HG03175 (cell line): ENCODE data around the gene EYA3.

Experiments used
- ATAC-seq: cut with Tn5 transposase; IDR thresholded peaks from one replicate; pipeline ENCODE4 v1.9.1; 2021; ENCODE audit warnings: mild to moderate bottlenecking, moderate library complexity; ENCODE audit not compliant: unreplicated experiment

EYA3 gene, protein sequence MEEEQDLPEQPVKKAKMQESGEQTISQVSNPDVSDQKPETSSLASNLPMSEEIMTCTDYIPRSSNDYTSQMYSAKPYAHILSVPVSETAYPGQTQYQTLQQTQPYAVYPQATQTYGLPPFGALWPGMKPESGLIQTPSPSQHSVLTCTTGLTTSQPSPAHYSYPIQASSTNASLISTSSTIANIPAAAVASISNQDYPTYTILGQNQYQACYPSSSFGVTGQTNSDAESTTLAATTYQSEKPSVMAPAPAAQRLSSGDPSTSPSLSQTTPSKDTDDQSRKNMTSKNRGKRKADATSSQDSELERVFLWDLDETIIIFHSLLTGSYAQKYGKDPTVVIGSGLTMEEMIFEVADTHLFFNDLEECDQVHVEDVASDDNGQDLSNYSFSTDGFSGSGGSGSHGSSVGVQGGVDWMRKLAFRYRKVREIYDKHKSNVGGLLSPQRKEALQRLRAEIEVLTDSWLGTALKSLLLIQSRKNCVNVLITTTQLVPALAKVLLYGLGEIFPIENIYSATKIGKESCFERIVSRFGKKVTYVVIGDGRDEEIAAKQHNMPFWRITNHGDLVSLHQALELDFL

DNA sequence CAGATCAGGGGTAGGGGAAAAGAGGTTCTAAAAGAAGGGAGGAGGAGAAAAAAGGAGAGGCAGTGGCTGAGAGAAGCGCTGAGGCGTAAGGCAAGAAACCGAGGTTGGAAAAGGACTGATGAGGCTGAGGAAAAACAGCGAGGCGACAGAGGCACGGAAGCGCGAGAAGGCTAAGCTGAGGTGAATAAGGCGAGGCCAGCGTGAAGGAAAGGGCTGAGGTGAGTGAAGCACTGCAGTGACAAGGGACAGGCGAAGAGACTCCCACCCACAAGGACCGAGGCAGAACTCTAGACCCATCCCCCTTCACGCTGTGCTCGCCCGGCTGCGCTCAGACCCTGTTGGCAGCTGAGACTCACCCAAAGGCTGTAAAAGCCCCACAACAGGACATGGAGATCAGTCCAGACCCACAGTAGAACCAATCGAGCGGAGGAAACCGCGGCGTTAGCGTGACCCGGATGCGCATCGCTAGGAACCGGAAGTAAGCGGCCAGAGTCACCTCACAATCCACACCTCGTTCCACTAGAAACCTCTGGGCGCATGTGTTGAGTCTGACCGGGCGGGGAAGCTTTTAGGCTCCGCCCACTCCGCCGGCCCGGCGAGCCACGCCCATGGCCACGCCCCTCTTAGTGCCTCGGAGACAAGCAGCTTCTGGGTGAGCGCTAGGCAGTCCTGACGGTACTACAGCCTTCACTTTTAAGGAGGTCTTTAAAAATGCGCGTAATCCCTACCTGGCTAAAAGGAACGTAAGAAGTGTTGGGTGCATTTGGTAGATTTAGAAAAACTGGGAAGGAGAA lies at the start of gene EYA3:
EYA3 (minus strand) TSS at position 443 of the 794 bp plus-strand sequence. CDS start 30,584 bp downstream, outside the sequence.
- ATAC-seq: peak; percentile 96

DNA sequence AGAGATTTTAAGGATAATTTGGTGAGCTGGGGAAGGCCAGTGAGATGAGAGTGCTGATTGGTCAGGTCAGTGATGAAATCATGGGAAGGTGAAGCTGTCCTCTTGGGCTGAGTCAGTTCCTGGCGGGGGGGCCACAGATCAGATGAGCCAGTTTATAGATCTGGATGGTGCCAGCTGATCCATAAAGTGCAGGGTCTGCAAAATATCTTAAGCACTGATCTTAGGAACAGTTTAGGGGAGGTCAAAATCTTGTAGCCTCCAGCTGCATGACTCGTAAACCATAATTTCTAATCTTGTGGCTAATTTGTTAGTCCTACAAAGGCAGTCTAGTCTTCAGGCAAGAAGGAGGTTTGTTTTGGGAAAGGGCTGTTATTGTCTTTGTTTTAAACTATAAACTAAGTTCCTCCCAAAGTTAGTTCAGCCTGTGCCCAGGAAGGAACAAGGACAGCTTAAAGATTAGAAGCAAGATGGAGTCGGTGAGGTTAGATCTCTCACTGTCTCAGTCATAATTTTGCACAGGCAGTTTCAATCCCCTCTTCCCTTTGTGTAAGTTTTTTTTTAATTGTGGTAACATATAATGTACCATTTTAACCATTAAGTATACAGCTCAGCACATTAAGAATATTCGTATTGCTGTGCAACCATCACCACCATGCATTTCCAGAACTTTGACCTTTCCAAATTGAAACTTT lies 48.7 kb upstream of the EYA3 start:
- ATAC-seq: no peak

DNA sequence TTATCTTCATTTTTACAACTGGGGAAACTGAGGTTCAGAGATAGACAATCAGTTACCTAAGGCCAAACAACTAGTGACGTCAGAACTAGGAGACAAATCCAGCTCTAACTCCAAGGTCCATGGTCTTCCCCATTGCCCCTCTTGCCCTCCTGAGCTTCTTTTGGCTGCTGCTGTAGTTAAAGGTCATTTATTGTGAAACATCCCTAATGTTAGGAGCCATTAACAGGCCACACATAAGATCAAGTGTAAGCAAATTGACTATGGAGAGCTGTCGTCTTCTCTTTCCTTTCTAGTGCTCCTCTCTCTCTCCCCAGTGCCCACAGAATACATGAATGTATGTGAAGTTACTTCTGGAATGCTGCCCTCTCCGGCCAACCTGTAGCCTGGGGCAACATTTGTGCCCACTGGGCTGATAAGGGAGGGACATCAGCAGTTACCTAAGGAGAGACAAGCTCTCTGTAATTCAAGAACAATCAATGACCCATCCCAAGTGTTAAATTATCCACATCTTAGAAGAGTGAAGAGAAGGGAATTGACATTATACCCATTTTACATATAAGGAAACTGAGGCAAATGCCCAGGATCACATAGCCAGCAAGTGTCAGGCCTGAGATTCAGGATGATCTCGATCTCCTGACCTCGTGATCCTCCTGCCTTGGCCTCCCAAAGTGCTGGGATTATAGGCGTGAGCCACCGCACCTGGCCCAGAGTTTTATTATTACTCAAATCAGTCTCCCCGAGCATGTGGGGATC lies 47.9 kb upstream of the EYA3 start:
- no peak for ATAC-seq

DNA sequence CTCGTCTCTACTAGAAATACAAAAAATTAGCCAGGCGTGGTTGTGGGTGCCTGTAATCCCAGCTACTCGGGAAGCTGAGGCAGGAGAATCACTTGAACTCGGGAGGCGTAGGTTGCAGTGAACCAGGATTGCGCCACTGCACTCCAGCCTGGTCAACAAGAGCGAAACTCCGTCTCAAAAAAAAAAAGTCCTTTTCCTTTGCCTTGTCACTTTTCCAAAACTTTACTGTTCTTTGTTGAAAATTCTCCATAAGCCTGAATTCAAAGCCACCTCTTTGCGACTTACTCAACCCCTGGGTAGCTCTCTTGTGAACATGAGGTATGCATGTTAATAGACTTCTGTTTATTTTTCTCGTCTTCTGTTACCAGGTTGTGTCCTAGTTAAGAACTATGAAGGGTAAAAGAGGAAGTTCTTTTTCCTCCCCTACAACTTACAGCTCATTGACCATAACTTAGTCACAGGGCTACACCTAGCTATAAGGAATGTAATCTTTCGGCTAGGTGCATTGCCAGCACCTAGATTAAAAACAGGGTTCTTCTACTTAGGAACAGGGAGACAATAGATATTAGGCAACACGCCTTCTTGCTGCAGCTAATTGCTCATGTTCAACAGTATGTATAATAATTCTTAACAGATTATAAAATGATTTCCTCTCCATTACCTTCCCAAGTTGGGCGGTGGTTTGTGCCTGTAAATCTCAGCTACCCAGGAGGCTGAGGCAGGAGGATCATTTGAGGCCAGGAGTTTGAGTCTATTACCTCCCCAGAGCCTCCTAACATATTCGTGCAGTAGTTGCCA lies 47.2 kb upstream of the EYA3 start:
- ATAC-seq: no peak

DNA sequence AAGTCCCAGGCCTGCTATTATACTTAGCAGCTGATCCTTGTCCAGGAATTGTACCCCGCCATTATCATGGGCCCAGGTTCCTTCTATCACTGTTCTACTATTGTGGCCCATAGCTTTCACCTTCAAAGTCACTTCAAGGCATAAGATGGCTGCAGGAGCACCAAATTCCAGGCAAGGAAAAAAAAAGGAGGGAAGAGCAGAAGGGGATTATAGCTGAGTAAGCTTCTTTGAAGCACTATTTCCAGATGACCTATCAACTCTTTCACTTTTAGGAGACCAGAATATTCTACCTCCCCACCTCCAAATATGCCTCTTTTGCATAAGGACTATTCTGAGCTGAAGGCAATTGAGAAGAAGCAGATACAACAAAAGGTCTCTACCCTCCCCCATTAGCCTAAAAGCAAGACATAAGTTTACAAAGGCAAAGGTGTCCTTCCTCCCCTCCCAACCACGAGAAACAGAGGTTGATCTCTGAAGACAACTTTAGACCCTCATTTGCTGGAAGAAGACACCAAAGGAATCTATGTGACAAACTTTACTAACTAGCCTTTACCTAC lies 46.3 kb upstream of the EYA3 start:
- ATAC-seq: no peak

- no peak for ATAC-seq
Observed at GRCh38 chr1:28132171-28133167, 44.1 kb upstream of the EYA3 start.

DNA sequence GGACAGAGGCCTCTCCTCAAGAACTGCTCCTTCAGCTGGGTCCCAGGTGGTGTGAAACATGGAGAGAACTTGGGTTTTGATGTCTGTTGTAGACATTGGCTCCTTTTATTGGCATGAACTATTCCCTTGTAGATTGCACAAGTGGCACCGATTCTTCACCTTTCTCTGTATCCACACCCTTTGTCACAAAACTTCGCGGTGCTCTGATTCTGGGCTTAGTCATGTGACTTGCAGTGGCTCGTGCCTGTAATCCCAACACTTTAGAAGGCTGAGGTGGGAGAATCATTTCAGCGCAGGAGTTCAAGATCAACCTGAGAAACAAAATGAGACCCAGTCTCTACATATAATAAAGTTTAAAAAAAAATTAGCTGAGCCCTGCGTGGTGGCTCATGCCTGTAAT lies 42.5 kb upstream of the EYA3 start:
- no peak for ATAC-seq

- no peak for ATAC-seq
Observed at GRCh38 chr1:28129150-28129549, 40.7 kb upstream of the EYA3 start.

DNA sequence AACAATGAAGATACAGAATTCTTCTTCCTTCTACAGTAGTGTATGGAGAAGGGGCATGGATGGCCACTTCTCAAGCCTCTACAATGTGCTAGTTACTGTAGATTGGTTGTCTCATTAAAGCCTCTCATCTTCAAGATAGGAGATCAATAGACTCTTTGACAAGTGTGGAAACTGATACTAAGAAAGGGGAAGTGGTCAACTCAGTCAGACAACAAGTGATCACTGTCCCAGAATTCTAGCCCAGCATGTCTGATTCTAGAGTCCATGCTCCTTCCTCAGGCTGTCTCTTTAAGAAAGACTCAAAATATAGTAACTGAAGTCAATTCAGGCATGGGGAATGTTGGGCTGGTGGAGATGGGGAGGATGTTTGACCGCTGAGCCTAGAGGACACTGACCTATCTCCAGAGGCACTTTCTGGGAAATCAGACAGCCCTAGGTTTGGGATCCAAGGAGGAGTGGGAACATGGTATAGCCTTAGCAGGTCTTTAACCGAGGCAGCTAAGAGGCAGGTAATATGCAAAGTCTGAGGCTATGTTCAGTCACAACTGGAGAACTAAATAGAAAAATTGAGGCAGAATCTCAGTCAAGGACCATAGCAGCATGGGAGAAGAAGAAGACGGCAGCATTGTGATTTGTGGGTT lies 39.3 kb upstream of the EYA3 start:
- ATAC-seq: peak; percentile 70

DNA sequence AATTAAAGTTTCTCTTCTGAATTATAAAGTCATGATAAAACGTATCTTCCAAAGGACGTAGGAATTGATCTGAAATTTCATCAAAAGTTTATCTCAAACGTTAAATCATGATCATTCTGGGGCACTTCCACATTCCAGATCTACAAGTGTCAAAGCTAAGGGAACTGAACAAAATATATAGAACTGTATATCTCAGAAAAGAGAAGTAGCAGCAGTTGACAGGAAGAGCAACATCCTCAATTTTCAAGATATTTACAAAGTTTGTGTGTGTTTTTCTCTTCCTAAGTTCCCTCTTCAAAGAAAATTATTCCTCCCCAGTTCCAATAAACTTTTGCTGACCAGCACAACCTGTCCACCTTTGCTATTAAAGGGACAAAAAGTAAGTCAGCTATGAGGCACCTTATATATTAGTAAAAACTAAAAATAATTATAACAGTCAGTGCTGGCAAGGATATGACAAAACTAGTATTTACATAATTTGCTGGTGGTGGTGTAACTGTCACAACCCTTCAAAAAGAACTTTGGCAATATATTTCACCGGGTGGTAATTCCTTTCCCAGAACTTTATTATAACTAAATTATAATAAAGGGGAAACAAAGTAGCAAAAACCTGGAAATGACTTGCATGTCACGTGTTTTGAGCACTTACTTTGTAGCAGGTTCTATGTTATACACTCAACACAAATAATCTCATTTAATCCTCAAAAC lies 38.5 kb upstream of the EYA3 start:
- no peak for ATAC-seq

DNA sequence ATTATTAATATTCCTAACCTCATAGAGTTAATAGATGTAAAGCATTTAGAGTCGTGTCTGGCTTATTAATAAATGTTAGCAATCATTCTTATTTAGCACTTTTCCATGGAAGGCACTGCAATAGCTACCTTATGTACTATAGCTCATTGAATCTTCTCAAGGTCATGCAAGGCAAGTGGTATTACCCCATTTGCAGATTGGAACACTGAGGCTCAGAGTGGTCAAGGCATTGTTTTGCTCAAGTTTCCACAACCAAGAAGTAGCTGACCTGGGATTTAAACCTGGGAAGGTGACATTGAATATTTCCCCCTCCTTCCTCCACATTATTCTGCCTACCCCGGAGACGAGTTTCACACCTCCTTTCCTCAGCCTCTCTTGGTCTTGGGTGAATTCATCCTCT lies 37.8 kb upstream of the EYA3 start:
- no peak for ATAC-seq

GRCh38 chr1:28123461-28123961 lies 35.1 kb upstream of the EYA3 start:
- no peak for ATAC-seq

GRCh38 chr1:28122183-28122582 lies 33.8 kb upstream of the EYA3 start:
- ATAC-seq: no peak

GRCh38 chr1:28119556-28119955 lies 31.1 kb upstream of the EYA3 start:
- ATAC-seq: no peak

- no peak for ATAC-seq
Observed at GRCh38 chr1:28118640-28119307, 30.4 kb upstream of the EYA3 start.

- no peak for ATAC-seq
Observed at GRCh38 chr1:28115267-28115666, 26.9 kb upstream of the EYA3 start.
